Measurements from ENCODE around the gene HMCN2. TPM values are rescaled to one million over a fixed set of nuclear protein-coding genes. Genes with fewer than 3 reads are reported as not detected.

HMCN2 gene
- polyA plus RNA-seq, 2 of the 4 experiments (the other 2 are of a cell fraction): 0.01 TPM; not detected in 1

DNA sequence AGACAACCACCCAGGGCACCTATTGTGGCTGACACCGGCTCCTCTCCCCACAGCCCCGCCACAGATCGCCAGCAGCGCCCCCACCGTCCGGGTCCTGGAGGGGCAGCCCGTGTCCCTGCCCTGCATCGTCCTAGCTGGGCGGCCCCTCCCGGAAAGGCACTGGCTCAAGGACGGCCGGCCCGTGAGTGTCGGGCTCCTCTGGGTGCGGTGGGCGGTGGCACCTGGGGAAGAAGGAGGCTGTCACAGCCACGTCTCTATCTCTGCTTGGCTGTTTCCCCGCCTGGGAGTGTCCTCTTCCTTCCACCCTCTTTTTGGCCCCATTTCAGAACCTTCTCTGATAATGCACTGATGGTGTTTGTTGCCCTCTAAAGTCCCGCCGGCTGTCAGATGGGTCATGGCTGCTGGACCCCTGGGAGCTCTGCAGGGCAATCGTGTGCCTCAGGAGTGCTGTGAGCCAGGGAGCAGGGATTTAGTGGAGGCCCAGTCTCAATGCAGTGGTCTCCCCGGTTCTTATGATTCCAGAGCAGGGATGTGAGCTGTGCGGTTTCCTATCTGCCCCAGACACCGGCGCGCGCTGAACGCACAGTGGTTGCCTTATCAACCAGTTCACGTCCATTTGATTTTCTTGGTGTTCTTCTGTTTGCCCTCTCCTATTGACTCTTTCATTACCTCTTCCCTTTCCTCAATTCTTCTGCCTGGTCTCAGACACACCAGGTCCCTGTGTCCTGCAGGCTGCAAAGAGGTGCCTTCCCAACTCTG lies 55.3 kb downstream of the HMCN2 start:
- H3K4me3 ChIP-seq: no peak overlapping the region
- no peak overlapping the region for H3K27ac ChIP-seq
- POLR2A ChIA-PET: no interaction called here
- 35% methylated on average over 18 of the region's 29 CpGs for WGBS (ENCODE audit: missing lambda C conversion rate)
- ATAC-seq (peak; percentile 68 to 85), DNase-seq (ENCODE audit: low read depth in 1 of 2, low spot score in 1 of 2) (peak; percentile 35 to 51), FAIRE-seq (no peak)
- H3K4me1 ChIP-seq: peaks cover 7% of the 10 kb centered on the region; the same call in 2 of the 3 replicates
- H3K9me3 ChIP-seq: no peaks in the 10 kb centered on the region
- TF ChIP-seq CTCF (IDR thresholded peaks at IDR 0.05) (0 out of 3 replicates have a peak, but pooled peaks have one; percentile 18), FOXS1 (CRISPR knock-in tag; IDR thresholded peaks at IDR 0.05) (no peak)
- peak overlapping the region; percentile 57 for H3K4me2 ChIP-seq
- CTCF ChIA-PET: interaction anchor here (0.5 to 2.4 kb wide), 8 partner anchors 11 to 364 kb away, joined by 3 to 6 read pairs (median 4); no protein-coding TSS in a partner anchor

DNA sequence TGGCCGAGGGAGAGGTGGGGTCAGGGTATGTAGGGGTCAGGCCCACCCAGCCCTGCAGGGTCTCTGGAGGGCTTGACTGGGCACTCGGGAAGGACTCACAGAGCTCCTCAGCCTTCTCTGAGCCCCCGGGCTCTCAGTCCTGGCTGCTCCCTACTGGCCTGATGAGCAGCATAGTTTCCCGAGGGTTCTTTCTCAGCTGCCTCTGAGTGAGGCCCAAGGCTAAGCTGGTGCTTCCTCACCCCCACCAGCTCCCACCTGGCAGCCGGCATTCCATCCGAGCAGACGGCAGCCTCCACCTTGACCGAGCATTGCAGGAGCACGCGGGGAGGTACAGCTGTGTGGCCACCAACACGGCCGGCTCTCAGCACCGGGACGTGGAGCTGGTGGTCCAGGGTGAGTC lies 56.0 kb downstream of the HMCN2 start:
- Histone ChIP-seq H3K4me2 (no peak overlapping the region), H3K9me3 (no peaks in the 10 kb centered on the region), H3K27ac (no peak overlapping the region), H3K4me3 (no peak overlapping the region), H3K4me1 (peaks cover 7% of the 10 kb centered on the region; the same call in 2 of the 3 replicates)
- ATAC-seq (peak in 1 of 2 experiments; percentile 23; a peak in 3 of 6 replicates), FAIRE-seq (no peak), DNase-seq (ENCODE audit: low read depth in 1 of 2, low spot score in 1 of 2) (no peak)
- POLR2A ChIA-PET: no interaction called here
- no peak for TF ChIP-seq ZSCAN20 (CRISPR knock-in tag; IDR thresholded peaks at IDR 0.05)
- no peak for TF ChIP-seq BHLHE40 (IDR thresholded peaks at IDR 0.05; ENCODE audit: low read depth, low read length)
- TF ChIP-seq NFE2L2 (conservative IDR thresholded peaks at IDR 0.05; ENCODE audit: low read length): no peak
- TF ChIP-seq ELK1 (IDR thresholded peaks at IDR 0.05; ENCODE audit: low read depth, low read length): no peak
- TF ChIP-seq CTCF (IDR thresholded peaks at IDR 0.05): no peak
- WGBS (ENCODE audit: missing lambda C conversion rate): 44% methylated on average over 8 of the region's 14 CpGs
- CTCF ChIA-PET: interaction anchor here (1.3 to 1.5 kb wide), 2 partner anchors 13 to 22 kb away, joined by 4 read pairs; no protein-coding TSS in a partner anchor

GRCh38 chr9:130323051-130323745 lies 57.6 kb downstream of the HMCN2 start:
- Histone ChIP-seq H3K4me3 (no peak overlapping the region), H3K9me3 (no peaks in the 10 kb centered on the region), H3K4me2 (no peak overlapping the region), H3K4me1 (peaks cover 11% of the 10 kb centered on the region; the same call in 2 of the 3 replicates), H3K27ac (no peak overlapping the region)
- FAIRE-seq (no peak), DNase-seq (ENCODE audit: low read depth in 1 of 2, low spot score in 1 of 2) (no peak), ATAC-seq (no peak)
- CTCF ChIA-PET: interaction anchor here (0.6 to 0.7 kb wide), 2 partner anchors 61 to 208 kb away, joined by 3 read pairs; no protein-coding TSS in a partner anchor
- TF ChIP-seq TFCP2L1 (CRISPR knock-in tag; IDR thresholded peaks at IDR 0.05) (no peak), REST (IDR thresholded peaks at IDR 0.05) (no peak), HDAC2 (IDR thresholded peaks at IDR 0.05) (no peak), BCL3 (IDR thresholded peaks at IDR 0.05) (no peak), PHF8 (IDR thresholded peaks at IDR 0.05; ENCODE audit: borderline replicate concordance, low read depth) (no peak), HES2 (IDR thresholded peaks at IDR 0.05) (no peak), ZFP36 (IDR thresholded peaks at IDR 0.05; ENCODE audit: borderline replicate concordance, partially characterized antibody) (no peak), MAFK (IDR thresholded peaks at IDR 0.05; ENCODE audit: partially characterized antibody) (no peak), FOSB (CRISPR knock-in tag; IDR thresholded peaks at IDR 0.05) (no peak), POLR2A (IDR thresholded peaks at IDR 0.05; ENCODE audit: low read length) (no peak), KDM1A (IDR thresholded peaks at IDR 0.05; ENCODE audit: low read depth) (no peak)
- POLR2A ChIA-PET: no interaction called here
- 27% methylated on average over 10 of the region's 10 CpGs for WGBS (ENCODE audit: missing lambda C conversion rate)
